GM12801 (cell line): Measurements from ENCODE around the gene BTG4.

Experiments
- CTCF ChIP-seq: IDR thresholded peaks from one replicate; pipeline ENCODE4 v1.5.1; 2011; ENCODE audit warnings: control low read depth; ENCODE audit not compliant: insufficient read length; ENCODE audit errors: extremely low read depth

Gene BTG4

GRCh38 chr11:111510311-111510710 lies 1.9 kb downstream of the BTG4 start:
- TF ChIP-seq CTCF, result no peak

- TF ChIP-seq CTCF, result no peak
These were observed 9.6 kb downstream of the BTG4 start for GRCh38 chr11:111502611-111503010.

- no peak for TF ChIP-seq CTCF
These were observed 11.7 kb downstream of the BTG4 start for GRCh38 chr11:111500481-111500880.

GRCh38 chr11:111499483-111499882 lies 12.7 kb downstream of the BTG4 start:
- no peak for TF ChIP-seq CTCF

- TF ChIP-seq CTCF, result no peak
These were observed 18.1 kb downstream of the BTG4 start for GRCh38 chr11:111494040-111494439.

- no peak for TF ChIP-seq CTCF
These were observed 21.7 kb downstream of the BTG4 start for GRCh38 chr11:111490496-111490895.

GRCh38 chr11:111483431-111483830 lies 28.8 kb downstream of the BTG4 start:
- TF ChIP-seq CTCF, result no peak

- no peak for TF ChIP-seq CTCF
These were observed 32.5 kb downstream of the BTG4 start for GRCh38 chr11:111479666-111480065.
